Fibroblast of the aortic adventitia (primary cell): ENCODE results near the gene ZC3HAV1. TPM values are rescaled to one million over a fixed set of nuclear protein-coding genes. Genes with fewer than 3 reads are reported as not detected.

Experiments used
- DNase-seq: peaks from one replicate; pipeline ENCODE4 v3.0.0-alpha.2; 2010; ENCODE audit warnings: low read depth
- H3K4me3 ChIP-seq: 2 replicates; pipeline ENCODE4 v1.5.1; 2011; ENCODE audit warnings: low read depth, mild to moderate bottlenecking, control low read depth, low read length, moderate library complexity
- total RNA-seq: library from RNA; depleted of rRNA; stranded (reverse); fragments of >200 nt; gene quantifications from 2 replicates; pipeline ENCODE4 v1.2.3, GENCODE V29; 2012; ENCODE audit warnings: low replicate concordance
- TF ChIP-seq, protein P1 (sequence below): IDR thresholded peaks from 2 replicates; pipeline ENCODE4 v1.5.1; 2011; ENCODE audit warnings: mild to moderate bottlenecking, low read length, control low read depth, inconsistent platforms; ENCODE audit not compliant: insufficient read depth

ZC3HAV1 gene
- total RNA-seq, 1 donor, result 55.4 TPM

DNA sequence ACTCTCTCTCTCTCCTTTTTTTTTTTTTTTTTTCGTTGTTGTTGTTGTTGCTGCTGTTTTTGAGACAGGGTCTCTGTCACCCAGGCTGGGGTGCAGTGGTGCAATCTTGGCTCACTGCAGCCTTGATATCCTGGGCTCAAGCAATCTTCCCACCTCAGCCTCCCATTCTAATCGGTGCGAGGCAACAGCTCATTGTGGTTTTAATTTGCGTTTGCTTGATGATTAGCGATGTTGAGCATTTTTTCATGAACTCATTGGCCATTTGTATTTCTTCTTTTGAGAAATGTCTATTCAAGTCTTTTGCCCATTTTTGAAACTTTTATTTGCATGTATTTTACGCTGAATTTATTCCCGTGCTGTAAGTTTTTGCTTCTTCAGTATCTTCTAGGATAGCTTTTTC, 60.4 kb downstream of the ZC3HAV1 start:
- DNase-seq, result no peak
- TF ChIP-seq, protein P1, sequence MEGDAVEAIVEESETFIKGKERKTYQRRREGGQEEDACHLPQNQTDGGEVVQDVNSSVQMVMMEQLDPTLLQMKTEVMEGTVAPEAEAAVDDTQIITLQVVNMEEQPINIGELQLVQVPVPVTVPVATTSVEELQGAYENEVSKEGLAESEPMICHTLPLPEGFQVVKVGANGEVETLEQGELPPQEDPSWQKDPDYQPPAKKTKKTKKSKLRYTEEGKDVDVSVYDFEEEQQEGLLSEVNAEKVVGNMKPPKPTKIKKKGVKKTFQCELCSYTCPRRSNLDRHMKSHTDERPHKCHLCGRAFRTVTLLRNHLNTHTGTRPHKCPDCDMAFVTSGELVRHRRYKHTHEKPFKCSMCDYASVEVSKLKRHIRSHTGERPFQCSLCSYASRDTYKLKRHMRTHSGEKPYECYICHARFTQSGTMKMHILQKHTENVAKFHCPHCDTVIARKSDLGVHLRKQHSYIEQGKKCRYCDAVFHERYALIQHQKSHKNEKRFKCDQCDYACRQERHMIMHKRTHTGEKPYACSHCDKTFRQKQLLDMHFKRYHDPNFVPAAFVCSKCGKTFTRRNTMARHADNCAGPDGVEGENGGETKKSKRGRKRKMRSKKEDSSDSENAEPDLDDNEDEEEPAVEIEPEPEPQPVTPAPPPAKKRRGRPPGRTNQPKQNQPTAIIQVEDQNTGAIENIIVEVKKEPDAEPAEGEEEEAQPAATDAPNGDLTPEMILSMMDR, result no peak
- H3K4me3 ChIP-seq, result no peak overlapping the region

DNA sequence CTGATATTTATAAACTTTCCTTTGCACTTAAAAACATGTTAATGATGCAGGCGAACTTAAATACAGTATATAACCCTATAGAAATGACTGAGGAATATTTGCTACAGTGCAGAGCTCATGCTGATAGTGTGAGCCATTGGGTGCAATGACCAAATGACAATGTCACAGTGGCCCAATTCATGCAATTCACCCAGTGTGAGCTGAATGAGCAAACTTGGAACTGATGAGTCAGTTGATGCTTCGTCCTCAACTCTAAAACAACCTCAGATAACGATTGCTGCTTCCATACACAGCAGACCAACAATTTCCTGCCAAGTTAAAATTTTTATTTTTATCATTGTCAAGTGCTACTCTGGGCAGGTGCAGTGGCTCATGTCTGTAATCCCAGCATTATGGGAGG, 61.5 kb downstream of the ZC3HAV1 start:
- no peak overlapping the region for H3K4me3 ChIP-seq
- TF ChIP-seq, protein P1, result no peak
- no peak for DNase-seq

GRCh38 chr7:139046143-139046542, 63.4 kb downstream of the ZC3HAV1 start:
- TF ChIP-seq, protein P1, result no peak
- no peak for DNase-seq
- no peak overlapping the region for H3K4me3 ChIP-seq

DNA sequence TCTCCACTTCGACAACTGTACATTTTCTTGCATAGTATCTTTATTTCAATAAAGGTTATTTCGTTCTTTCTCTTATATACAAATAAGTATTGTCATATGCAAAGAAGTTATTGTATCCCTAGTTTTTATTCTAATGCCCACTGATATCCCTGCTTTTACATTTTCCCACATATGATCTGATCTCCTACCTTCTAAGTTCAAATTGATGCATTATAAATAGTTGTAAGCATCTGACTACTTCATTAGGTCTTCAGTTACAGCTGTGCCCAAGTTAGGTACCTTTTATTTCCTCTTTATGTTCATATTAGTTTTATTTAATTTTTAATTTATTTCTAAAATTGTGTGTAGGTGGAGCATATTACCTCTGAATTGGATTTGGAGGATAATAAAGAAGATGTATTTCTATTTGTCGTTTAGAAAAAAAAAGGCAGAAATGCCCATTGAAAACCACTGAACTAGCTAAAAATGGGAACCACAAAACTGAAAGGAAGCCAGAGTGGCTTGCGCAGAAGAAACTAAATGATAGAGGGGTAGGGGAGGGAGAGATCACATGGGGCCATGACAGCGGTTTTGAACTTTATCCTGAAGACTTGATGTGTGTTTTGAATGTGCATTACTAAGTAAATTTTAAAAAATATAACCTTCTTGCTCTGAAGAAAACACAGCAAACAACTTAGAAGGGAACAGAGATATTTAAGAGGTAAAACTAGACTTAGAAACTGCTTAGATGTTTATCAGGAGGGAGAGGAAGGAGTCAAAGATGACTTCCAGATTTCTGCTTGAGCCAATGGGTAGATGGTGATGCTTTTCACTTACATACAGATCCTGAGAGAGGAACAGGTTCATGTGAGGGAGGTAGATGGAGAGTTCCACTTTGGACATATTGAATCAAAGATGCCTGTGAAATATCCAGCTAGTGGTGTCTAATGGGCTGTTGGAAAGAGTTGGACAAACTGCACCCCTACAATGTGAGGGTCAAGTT, 64.4 kb downstream of the ZC3HAV1 start:
- no peak for DNase-seq
- no peak overlapping the region for H3K4me3 ChIP-seq
- TF ChIP-seq, protein P1, result no peak

GRCh38 chr7:139043823-139044812, 65.4 kb downstream of the ZC3HAV1 start:
- DNase-seq, result no peak
- TF ChIP-seq, protein P1, result no peak
- no peak overlapping the region for H3K4me3 ChIP-seq

- TF ChIP-seq, protein P1, result no peak
Measured at GRCh38 chr7:139041378-139042085, 68.0 kb downstream of the ZC3HAV1 start.

More at GRCh38 chr7:139041378-139042085, 68.0 kb downstream of the ZC3HAV1 start:
- no peak overlapping the region for H3K4me3 ChIP-seq
- no peak for DNase-seq
